ENCODE measurements around the gene GSK3B.

Gene GSK3B
- total RNA-seq = 82.3 to 84.4 (median 82.6) reads per million in 4 donors

GRCh38 chr3:120093911-120094775, at the start of gene GSK3B:
Gene GSK3B (minus strand): TSS chr3:120094447. CDS start chr3:120093434, 1,013 bp downstream.
- peak; percentile 61 to 100 (median 74) for DNase-seq

- no peak for DNase-seq
Observed at GRCh38 chr3:120143676-120144075, 49.4 kb upstream of the GSK3B start.

- no peak for DNase-seq
Observed at GRCh38 chr3:120142236-120142635, 48.0 kb upstream of the GSK3B start.

- no peak for DNase-seq
Observed at GRCh38 chr3:120140098-120140742, 46.0 kb upstream of the GSK3B start.

- DNase-seq = no peak
Observed at GRCh38 chr3:120139140-120139539, 44.9 kb upstream of the GSK3B start.

- no peak for DNase-seq
Observed at GRCh38 chr3:120137548-120137947, 43.3 kb upstream of the GSK3B start.

- DNase-seq = no peak
Observed at GRCh38 chr3:120130656-120131055, 36.4 kb upstream of the GSK3B start.

GRCh38 chr3:120129718-120130513, 35.7 kb upstream of the GSK3B start:
- DNase-seq = no peak

GRCh38 chr3:120129051-120129450, 34.8 kb upstream of the GSK3B start:
- no peak for DNase-seq

GRCh38 chr3:120125992-120126391, 31.7 kb upstream of the GSK3B start:
- DNase-seq = no peak

- DNase-seq = no peak
Observed at GRCh38 chr3:120119846-120120510, 25.7 kb upstream of the GSK3B start.

GRCh38 chr3:120114981-120115380, 20.7 kb upstream of the GSK3B start:
- no peak for DNase-seq

- DNase-seq = no peak
Observed at GRCh38 chr3:120114376-120114775, 20.1 kb upstream of the GSK3B start.

GRCh38 chr3:120113128-120114116, 19.2 kb upstream of the GSK3B start:
- DNase-seq = no peak

- no peak for DNase-seq
Observed at GRCh38 chr3:120111898-120112297, 17.7 kb upstream of the GSK3B start.

- no peak for DNase-seq
Observed at GRCh38 chr3:120103276-120103675, 9.0 kb upstream of the GSK3B start.

- no peak for DNase-seq
Observed at GRCh38 chr3:120102674-120103073, 8.4 kb upstream of the GSK3B start.

- DNase-seq = no peak
Observed at GRCh38 chr3:120102232-120102631, 8.0 kb upstream of the GSK3B start.

GRCh38 chr3:120101624-120102023, 7.4 kb upstream of the GSK3B start:
- no peak for DNase-seq

GRCh38 chr3:120100711-120101110, 6.5 kb upstream of the GSK3B start:
- DNase-seq = no peak

GRCh38 chr3:120098710-120099109, 4.5 kb upstream of the GSK3B start:
- no peak for DNase-seq
